HG02981 (cell line): ENCODE data around the gene PPARD.
"Not testable (repeated sequence)": the region's sequence is repeated elsewhere in the genome, so short reads cannot be mapped to it uniquely, and the experiment has no call there.

Experiments used
- ATAC-seq: cut with Tn5 transposase; IDR thresholded peaks from one replicate; pipeline ENCODE4 v1.9.1; 2021; ENCODE audit warnings: mild to moderate bottlenecking, moderate library complexity; ENCODE audit not compliant: unreplicated experiment

Gene PPARD

GRCh38 chr6:35312076-35312800 is 30.1 kb upstream of the PPARD start:
- ATAC-seq: no peak

GRCh38 chr6:35312807-35313206 is 29.6 kb upstream of the PPARD start:
- no peak for ATAC-seq

GRCh38 chr6:35317483-35318195 is 24.7 kb upstream of the PPARD start:
- ATAC-seq: no peak

GRCh38 chr6:35318196-35319171 is 23.9 kb upstream of the PPARD start:
- ATAC-seq: no peak

- ATAC-seq: no peak
These were observed 22.9 kb upstream of the PPARD start for GRCh38 chr6:35319346-35320030.

GRCh38 chr6:35320031-35320410 is 22.3 kb upstream of the PPARD start:
- no peak for ATAC-seq

- ATAC-seq: no peak
These were observed 21.3 kb upstream of the PPARD start for GRCh38 chr6:35321091-35321490.

- ATAC-seq: no peak
These were observed 14.9 kb upstream of the PPARD start for GRCh38 chr6:35327349-35328027.

GRCh38 chr6:35328108-35328723 is 14.1 kb upstream of the PPARD start:
- no peak for ATAC-seq

- ATAC-seq: not testable (repeated sequence)
These were observed 13.4 kb upstream of the PPARD start for GRCh38 chr6:35328965-35329364.

GRCh38 chr6:35330541-35331119 is 11.7 kb upstream of the PPARD start:
- no peak for ATAC-seq

- not testable (repeated sequence) for ATAC-seq
These were observed 10.1 kb upstream of the PPARD start for GRCh38 chr6:35332074-35332887.

- no peak for ATAC-seq
These were observed 801 bp upstream of the PPARD start for GRCh38 chr6:35341557-35341956.

- no peak for ATAC-seq
These were observed 905 bp downstream of the PPARD start for GRCh38 chr6:35343092-35343834.

- ATAC-seq: no peak
These were observed 1.6 kb downstream of the PPARD start for GRCh38 chr6:35343835-35344550.

- no peak for ATAC-seq
These were observed 9.1 kb downstream of the PPARD start for GRCh38 chr6:35351422-35351821.

- no peak for ATAC-seq
These were observed 10.4 kb downstream of the PPARD start for GRCh38 chr6:35352735-35353134.
